SK-N-SH treated with all-trans-retinoic acid at 6 μM for 48 hours (cell line): ENCODE data around the gene MTERF1.

ENCODE experiments used
- ATAC-seq: fragments of 200-7000 bp; cut with Tn5 transposase; 3 replicates; pipeline ENCODE4 v1.9.1; 2020; ENCODE audit warnings: mild to moderate bottlenecking, moderate library complexity
- ARNTL ChIP-seq: fragments of 450-650 bp; formaldehyde crosslinking; IDR thresholded peaks from 2 replicates; pipeline ENCODE4 v1.5.0; 2020; ENCODE audit warnings: low read depth, mild to moderate bottlenecking, moderate library complexity, borderline replicate concordance
- CSDC2 ChIP-seq: fragments of 250-450 bp; sonication (Bioruptor Pico); IDR thresholded peaks from 2 replicates; pipeline ENCODE4 v1.5.0; 2020; ENCODE audit warnings: mild to moderate bottlenecking, moderate library complexity
- CSRNP3 ChIP-seq: fragments of 250-450 bp; sonication (Bioruptor Pico); IDR thresholded peaks from 2 replicates; pipeline ENCODE4 v1.5.1; 2021; ENCODE audit warnings: mild to moderate bottlenecking, moderate library complexity
- ESRRG ChIP-seq: fragments of 250-450 bp; sonication (Bioruptor Pico); IDR thresholded peaks from 2 replicates; pipeline ENCODE4 v1.6.1; 2021; ENCODE audit warnings: mild to moderate bottlenecking
- ISL1 ChIP-seq: fragments of 250-450 bp; sonication (Bioruptor Pico); IDR thresholded peaks from 2 replicates; pipeline ENCODE4 v2.1.2; 2022; ENCODE audit warnings: mild to moderate bottlenecking, moderate library complexity
- OSR1 ChIP-seq: fragments of 250-450 bp; sonication (Bioruptor Pico); IDR thresholded peaks from 2 replicates; pipeline ENCODE4 v1.8.0; 2022; ENCODE audit warnings: moderate library complexity, mild to moderate bottlenecking, inconsistent platforms
- POU6F1 ChIP-seq: fragments of 250-450 bp; sonication (Bioruptor Pico); IDR thresholded peaks from 2 replicates; pipeline ENCODE4 v1.8.0; 2021; ENCODE audit warnings: low read depth, mild to moderate bottlenecking, moderate library complexity, borderline replicate concordance
- PPARA ChIP-seq: fragments of 250-450 bp; sonication (Bioruptor Pico); IDR thresholded peaks from 2 replicates; pipeline ENCODE4 v1.5.0; 2020; ENCODE audit warnings: mild to moderate bottlenecking, borderline replicate concordance
- SNAI2 ChIP-seq: fragments of 250-450 bp; sonication (Bioruptor Pico); IDR thresholded peaks from 2 replicates; pipeline ENCODE4 v1.5.0; 2020; ENCODE audit warnings: mild to moderate bottlenecking, moderate library complexity
- TCF4 ChIP-seq: fragments of 250-450 bp; sonication (Bioruptor Pico); IDR thresholded peaks from 2 replicates; pipeline ENCODE4 v1.8.0; 2021; ENCODE audit warnings: mild to moderate bottlenecking, moderate library complexity, borderline replicate concordance
- TOX ChIP-seq: fragments of 250-450 bp; sonication (Bioruptor Pico); IDR thresholded peaks from 2 replicates; pipeline ENCODE4 v1.8.0; 2021; ENCODE audit warnings: mild to moderate bottlenecking, moderate library complexity, borderline replicate concordance
- ZC3H10 ChIP-seq: fragments of 250-450 bp; sonication (Bioruptor Pico); IDR thresholded peaks from 2 replicates; pipeline ENCODE4 v1.5.1; 2021; ENCODE audit warnings: mild to moderate bottlenecking, moderate library complexity
- ZFP3 ChIP-seq: fragments of 250-450 bp; sonication (Bioruptor Pico); IDR thresholded peaks from 2 replicates; pipeline ENCODE4 v1.5.0; 2020; ENCODE audit warnings: mild to moderate bottlenecking, moderate library complexity
- ZFP30 ChIP-seq: fragments of 450-650 bp; formaldehyde crosslinking; IDR thresholded peaks from 2 replicates; pipeline ENCODE4 v1.5.0; 2022; ENCODE audit warnings: mild to moderate bottlenecking, moderate library complexity
- ZNF565 ChIP-seq: fragments of 450-650 bp; formaldehyde crosslinking; conservative IDR thresholded peaks from 2 replicates; pipeline ENCODE4 v1.5.0; 2020; ENCODE audit warnings: low read depth, mild to moderate bottlenecking, moderate library complexity
- ZNF70 ChIP-seq: fragments of 450-650 bp; formaldehyde crosslinking; IDR thresholded peaks from 2 replicates; pipeline ENCODE4 v1.5.0; 2020; ENCODE audit warnings: mild to moderate bottlenecking, moderate library complexity
- ZNF8 ChIP-seq: fragments of 450-650 bp; formaldehyde crosslinking; IDR thresholded peaks from 2 replicates; pipeline ENCODE4 v1.5.0; 2020; ENCODE audit warnings: mild to moderate bottlenecking, moderate library complexity
- TF ChIP-seq, protein P1 (sequence below): fragments of 250-450 bp; sonication (Bioruptor Pico); IDR thresholded peaks from 2 replicates; pipeline ENCODE4 v1.8.0; 2020; ENCODE audit warnings: mild to moderate bottlenecking, moderate library complexity, borderline replicate concordance
- TF ChIP-seq, protein P2 (sequence below): fragments of 250-450 bp; sonication (Bioruptor Pico); IDR thresholded peaks from 2 replicates; pipeline ENCODE4 v1.5.1; 2020; ENCODE audit warnings: low read depth, mild to moderate bottlenecking, moderate library complexity
- TF ChIP-seq, protein P3 (sequence below): fragments of 250-450 bp; sonication (Bioruptor Pico); IDR thresholded peaks from 2 replicates; pipeline ENCODE4 v1.5.0; 2020; ENCODE audit warnings: mild to moderate bottlenecking, moderate library complexity

MTERF1 gene

DNA sequence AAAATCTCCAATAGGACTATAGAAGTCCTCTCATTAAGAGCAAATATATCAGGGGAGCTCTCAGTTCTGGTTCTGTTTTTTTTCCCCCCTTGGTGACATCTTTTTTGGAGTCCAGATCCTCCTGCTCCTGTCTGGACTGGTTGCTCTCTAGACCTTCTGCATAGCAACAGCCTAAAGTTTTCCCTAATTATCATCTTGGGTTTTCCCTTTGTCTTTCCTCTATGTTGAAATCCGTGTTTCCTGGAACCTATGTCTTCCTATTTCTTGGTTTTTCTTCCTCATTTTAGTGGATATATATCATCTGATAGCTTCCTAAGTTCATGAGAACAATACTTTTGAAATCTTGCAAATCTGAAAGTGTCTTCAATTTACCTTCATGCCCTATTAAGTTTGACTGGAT lies 29.7 kb upstream of the MTERF1 start:
- no peak for ATAC-seq
- TF ChIP-seq TCF4 (CRISPR knock-in tag) = no peak
- no peak for TF ChIP-seq ZNF70 (CRISPR knock-in tag)
- TF ChIP-seq ZC3H10 (CRISPR knock-in tag) = no peak

- no peak for ATAC-seq
- TF ChIP-seq CSDC2 (CRISPR knock-in tag) = no peak
- no peak for TF ChIP-seq ZNF8 (CRISPR knock-in tag)
- no peak for TF ChIP-seq POU6F1 (CRISPR knock-in tag)
- TF ChIP-seq, protein P1, sequence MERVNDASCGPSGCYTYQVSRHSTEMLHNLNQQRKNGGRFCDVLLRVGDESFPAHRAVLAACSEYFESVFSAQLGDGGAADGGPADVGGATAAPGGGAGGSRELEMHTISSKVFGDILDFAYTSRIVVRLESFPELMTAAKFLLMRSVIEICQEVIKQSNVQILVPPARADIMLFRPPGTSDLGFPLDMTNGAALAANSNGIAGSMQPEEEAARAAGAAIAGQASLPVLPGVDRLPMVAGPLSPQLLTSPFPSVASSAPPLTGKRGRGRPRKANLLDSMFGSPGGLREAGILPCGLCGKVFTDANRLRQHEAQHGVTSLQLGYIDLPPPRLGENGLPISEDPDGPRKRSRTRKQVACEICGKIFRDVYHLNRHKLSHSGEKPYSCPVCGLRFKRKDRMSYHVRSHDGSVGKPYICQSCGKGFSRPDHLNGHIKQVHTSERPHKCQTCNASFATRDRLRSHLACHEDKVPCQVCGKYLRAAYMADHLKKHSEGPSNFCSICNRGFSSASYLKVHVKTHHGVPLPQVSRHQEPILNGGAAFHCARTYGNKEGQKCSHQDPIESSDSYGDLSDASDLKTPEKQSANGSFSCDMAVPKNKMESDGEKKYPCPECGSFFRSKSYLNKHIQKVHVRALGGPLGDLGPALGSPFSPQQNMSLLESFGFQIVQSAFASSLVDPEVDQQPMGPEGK (CRISPR knock-in tag) = no peak
- TF ChIP-seq ZFP30 = no peak
- no peak for TF ChIP-seq TOX (CRISPR knock-in tag)
- no peak for TF ChIP-seq ZC3H10 (CRISPR knock-in tag)
- TF ChIP-seq ISL1 (CRISPR knock-in tag) = no peak
- no peak for TF ChIP-seq TCF4 (CRISPR knock-in tag)
- no peak for TF ChIP-seq ARNTL (CRISPR knock-in tag)
- TF ChIP-seq ZFP3 (CRISPR knock-in tag) = no peak
- TF ChIP-seq SNAI2 (CRISPR knock-in tag) = no peak
- TF ChIP-seq PPARA (CRISPR knock-in tag) = no peak
Observed at GRCh38 chr7:91899563-91899962, 19.1 kb upstream of the MTERF1 start.

DNA sequence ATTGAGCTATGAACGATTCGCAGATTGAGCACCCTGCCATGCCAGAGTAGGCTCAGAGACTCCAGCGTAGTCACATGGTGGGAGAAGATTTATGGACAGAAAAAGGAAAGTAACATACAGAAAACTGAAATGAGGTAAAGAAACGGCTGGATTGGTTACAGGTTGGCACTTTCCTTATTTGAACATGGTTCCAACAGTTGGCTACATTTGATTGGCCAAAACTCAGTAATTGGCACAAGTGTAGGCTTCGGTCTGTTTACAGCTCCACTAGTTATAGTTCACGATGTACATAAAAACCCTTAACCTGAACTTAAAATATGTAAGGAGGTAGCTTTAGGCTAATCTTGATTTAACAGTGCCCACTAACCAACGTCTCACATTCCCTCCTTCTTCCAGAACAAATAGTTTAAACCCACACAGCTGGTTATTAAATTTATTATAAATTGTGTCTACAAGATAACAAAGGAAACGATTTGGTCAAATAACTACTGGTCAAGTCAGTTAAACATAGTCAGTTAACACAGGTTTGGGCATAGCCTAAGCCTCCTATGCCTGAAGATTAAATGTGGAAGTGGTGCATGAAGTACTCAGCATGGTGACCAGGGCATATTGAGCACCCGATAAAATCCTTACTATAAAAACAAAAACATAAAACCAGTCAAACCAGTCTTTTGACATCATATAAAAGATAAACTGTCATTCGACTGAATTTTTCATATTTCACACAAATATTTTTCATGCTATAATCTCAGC lies 17.9 kb upstream of the MTERF1 start:
- no peak for ATAC-seq
- TF ChIP-seq ZNF565 (CRISPR knock-in tag) = no peak
- TF ChIP-seq, protein P2, sequence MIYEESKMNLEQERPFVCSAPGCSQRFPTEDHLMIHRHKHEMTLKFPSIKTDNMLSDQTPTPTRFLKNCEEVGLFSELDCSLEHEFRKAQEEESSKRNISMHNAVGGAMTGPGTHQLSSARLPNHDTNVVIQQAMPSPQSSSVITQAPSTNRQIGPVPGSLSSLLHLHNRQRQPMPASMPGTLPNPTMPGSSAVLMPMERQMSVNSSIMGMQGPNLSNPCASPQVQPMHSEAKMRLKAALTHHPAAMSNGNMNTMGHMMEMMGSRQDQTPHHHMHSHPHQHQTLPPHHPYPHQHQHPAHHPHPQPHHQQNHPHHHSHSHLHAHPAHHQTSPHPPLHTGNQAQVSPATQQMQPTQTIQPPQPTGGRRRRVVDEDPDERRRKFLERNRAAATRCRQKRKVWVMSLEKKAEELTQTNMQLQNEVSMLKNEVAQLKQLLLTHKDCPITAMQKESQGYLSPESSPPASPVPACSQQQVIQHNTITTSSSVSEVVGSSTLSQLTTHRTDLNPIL = no peak
- TF ChIP-seq TCF4 (CRISPR knock-in tag) = no peak
- no peak for TF ChIP-seq ZFP30
- no peak for TF ChIP-seq PPARA (CRISPR knock-in tag)
- no peak for TF ChIP-seq ZC3H10 (CRISPR knock-in tag)
- no peak for TF ChIP-seq CSDC2 (CRISPR knock-in tag)
- TF ChIP-seq OSR1 (CRISPR knock-in tag) = no peak
- no peak for TF ChIP-seq TOX (CRISPR knock-in tag)
- TF ChIP-seq ISL1 (CRISPR knock-in tag) = no peak
- TF ChIP-seq, protein P1 (CRISPR knock-in tag) = no peak
- no peak for TF ChIP-seq CSRNP3 (CRISPR knock-in tag)
- TF ChIP-seq, protein P3, sequence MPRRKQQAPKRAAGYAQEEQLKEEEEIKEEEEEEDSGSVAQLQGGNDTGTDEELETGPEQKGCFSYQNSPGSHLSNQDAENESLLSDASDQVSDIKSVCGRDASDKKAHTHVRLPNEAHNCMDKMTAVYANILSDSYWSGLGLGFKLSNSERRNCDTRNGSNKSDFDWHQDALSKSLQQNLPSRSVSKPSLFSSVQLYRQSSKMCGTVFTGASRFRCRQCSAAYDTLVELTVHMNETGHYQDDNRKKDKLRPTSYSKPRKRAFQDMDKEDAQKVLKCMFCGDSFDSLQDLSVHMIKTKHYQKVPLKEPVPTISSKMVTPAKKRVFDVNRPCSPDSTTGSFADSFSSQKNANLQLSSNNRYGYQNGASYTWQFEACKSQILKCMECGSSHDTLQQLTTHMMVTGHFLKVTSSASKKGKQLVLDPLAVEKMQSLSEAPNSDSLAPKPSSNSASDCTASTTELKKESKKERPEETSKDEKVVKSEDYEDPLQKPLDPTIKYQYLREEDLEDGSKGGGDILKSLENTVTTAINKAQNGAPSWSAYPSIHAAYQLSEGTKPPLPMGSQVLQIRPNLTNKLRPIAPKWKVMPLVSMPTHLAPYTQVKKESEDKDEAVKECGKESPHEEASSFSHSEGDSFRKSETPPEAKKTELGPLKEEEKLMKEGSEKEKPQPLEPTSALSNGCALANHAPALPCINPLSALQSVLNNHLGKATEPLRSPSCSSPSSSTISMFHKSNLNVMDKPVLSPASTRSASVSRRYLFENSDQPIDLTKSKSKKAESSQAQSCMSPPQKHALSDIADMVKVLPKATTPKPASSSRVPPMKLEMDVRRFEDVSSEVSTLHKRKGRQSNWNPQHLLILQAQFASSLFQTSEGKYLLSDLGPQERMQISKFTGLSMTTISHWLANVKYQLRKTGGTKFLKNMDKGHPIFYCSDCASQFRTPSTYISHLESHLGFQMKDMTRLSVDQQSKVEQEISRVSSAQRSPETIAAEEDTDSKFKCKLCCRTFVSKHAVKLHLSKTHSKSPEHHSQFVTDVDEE (CRISPR knock-in tag) = no peak
- no peak for TF ChIP-seq ESRRG (CRISPR knock-in tag)
- TF ChIP-seq POU6F1 (CRISPR knock-in tag) = no peak
- TF ChIP-seq ZNF70 (CRISPR knock-in tag) = no peak
- TF ChIP-seq ZFP3 (CRISPR knock-in tag) = no peak
- TF ChIP-seq, all 23 proteins: peak for 0
